Stimulated activated CD8-positive, alpha-beta memory T cell treated with anti-CD3 and anti-CD28 coated beads, Interleukin-12 subunit alpha, Interleukin-12 subunit beta, amount 100 ng/mL, for 1 hour (primary cell): ENCODE data around the gene SH2D5.

Experiments used
- DNase-seq: peaks from one replicate; pipeline ENCODE4 v3.0.0-alpha.2; 2020; ENCODE audit warnings: low read depth

SH2D5 gene

DNA sequence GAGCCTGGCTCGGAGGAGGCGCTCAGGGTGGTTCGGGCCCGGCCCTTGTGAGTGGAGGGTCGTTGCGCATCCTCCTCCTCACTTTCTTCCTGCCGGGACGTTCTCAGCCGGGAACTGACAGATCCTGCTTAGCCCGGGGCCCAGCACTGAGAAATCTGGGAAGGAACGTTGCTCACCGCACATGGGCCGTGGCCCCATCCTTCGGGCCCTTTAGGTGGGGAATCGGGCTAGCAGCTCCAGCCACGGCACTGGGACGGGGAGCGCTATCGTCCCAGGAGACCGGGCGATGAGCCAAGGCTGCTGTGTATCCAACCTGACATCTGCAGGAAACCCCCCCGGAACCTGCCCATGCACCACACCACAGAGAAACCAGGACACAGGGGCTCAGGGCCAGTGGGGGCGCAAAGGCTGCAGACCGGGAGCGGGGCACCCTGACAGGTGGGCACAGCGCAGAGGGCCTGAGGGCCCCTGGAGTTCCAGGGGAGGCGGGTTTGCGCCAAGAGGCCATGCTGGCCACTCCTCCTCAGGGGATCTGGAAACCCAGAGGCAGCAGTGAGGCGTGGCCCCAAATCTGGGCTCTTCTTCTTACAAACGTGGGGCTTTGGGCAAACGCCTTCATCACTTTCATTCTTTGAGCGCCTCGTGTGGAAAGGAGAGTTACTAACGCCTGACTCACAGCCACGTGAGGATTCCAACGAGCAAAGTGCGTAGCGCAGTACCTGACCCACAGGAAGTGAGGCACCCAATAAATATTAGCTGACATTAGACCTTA lies at the start of gene SH2D5:
Gene SH2D5 (minus strand): TSS at position 116 of the 772 bp plus-strand sequence. CDS start 4,659 bp downstream, outside the sequence.
- DNase-seq: peak; percentile 56

DNA sequence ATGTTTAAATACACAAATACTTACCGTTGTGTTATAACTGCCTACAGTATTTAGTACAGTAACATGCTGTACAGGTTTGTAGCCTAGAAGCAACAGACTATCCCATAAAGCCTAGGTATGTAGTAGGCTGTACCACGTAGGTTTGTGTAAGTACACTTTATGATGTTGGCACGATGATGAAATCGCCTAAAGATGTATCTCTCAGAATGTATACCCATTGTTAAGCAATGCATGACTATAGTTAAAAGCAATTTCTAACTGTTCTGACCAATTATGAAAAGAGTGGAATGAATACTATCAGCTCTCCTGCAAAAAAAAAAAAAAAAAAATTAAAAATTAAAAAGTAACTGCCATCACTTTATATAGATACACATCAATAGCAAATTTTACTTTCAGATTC lies 43.2 kb upstream of the SH2D5 start:
- no peak for DNase-seq

DNA sequence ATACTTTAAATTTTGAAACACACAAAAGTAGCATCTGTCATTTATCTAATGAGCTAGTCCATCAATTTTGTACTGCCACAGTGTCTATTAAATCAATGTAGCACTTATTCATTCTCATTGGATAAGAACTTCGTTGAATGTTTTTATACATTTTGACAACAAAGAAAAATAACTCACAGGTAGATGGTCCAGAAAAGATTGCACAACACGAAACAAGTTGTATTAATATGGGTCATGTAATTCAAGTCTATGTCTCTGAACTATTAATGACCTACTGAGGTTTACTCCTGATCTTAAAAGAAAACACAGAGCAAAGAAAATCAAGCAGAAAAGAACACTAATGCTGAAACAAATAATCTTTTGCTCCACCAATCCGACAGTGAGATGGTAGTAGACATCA lies 39.3 kb upstream of the SH2D5 start:
- DNase-seq: no peak

DNA sequence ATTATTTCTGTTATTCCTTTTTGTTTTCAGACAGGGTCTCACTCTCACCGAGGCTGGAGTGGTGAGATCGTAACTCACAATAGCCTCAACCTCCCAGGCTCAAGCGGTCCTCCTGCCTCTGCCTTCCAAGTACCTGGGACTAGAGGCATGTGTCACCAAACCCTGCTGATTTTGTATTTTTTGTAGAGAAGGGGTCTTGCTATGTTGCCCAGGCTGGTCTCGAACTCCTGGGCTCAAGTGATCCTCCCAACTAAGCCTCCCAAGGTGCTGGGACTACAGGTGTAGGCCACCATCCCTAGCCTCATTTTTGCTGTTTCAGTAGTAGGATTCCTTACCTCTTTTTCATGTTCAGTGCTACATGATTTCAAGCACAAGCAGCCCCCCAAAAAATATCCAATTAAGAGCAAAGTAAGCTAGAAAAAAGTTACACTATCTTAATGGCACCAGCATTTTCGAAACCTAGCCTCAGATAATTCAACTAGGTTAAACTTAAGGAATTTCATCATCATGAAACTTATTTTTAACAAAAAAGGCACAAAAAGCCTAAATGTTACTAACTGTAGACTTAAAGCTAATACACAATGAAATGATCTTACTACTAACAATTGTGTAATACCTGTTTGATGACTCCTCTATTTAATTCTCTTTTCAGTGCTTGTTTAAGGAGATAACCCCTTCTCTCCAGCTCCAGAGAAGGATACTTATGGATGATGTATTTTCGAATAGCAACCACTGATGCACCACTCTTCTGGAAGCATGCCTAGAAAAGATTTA lies 38.0 kb upstream of the SH2D5 start:
- no peak for DNase-seq

DNA sequence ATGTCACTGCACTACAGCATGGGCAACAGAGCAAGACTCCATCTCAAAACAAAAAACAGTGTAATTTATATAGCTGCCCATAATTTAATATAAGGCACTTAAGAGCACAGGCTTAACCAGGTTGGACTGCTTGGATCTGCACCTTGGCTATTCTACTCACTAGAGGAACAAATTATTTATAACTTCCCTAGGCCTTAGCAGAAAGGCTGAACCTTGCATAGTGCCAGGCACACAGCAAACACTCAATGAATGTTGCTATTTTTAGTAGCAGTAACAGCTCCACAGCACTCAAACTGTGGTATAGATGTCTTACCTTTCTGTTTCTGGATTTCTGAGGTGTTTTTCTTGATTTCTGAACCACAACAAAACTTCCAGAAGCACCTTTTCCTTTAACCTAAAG lies 34.8 kb upstream of the SH2D5 start:
- DNase-seq: no peak

DNA sequence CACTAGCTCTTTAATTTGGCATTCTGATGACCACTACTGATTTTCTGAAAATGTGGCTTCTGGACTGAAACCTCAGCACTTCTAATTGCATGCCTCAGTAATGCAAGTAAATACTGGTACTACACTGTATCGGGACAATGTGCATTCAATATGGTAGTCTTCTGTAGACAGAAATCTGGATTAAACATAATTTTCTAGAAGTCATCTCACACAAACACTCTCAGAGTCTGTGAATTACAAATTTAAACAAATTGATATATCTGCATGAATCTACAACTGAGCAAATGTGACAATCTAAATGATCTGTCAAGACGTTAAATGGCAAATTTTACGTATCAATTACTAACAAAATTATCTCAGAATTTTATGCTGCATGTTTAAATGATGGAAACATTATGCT lies 30.9 kb upstream of the SH2D5 start:
- DNase-seq: no peak

DNA sequence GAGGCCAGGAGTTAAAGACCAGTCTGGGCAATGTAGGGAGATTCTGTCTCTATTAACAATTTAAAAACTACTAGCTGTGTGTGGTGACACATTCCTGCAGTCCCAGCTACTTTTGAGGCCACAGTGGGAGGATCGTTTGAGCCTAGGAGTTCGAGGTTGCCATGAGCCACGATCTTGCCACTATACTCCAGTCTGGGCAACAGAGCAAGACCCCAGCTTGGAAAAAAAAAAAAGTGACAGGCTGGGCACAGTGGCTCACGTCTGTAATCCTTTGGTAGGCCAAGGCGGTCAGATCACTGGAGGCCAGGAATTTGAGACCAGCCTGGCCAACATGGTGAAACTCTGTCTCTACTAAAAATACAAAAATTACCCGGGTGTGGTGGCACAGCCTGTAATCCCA lies 27.8 kb upstream of the SH2D5 start:
- no peak for DNase-seq

DNA sequence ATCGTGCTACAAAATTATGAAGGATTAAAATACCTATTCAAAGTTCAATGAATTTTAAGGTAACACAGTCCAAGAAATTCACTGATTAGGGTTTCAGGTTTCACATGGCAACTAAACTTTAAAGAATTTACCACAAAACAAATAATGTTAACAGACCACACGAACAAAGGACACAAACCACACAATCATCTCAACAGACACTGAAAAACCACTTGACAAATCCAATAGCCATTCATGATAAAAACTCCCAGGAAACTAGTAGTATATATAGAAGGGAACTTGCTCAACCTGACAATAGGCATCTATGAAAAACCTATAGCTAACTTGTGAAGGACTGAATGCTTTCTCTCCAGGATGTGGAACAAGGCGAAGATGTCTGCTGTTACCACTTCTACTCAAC lies 21.1 kb upstream of the SH2D5 start:
- DNase-seq: no peak

DNA sequence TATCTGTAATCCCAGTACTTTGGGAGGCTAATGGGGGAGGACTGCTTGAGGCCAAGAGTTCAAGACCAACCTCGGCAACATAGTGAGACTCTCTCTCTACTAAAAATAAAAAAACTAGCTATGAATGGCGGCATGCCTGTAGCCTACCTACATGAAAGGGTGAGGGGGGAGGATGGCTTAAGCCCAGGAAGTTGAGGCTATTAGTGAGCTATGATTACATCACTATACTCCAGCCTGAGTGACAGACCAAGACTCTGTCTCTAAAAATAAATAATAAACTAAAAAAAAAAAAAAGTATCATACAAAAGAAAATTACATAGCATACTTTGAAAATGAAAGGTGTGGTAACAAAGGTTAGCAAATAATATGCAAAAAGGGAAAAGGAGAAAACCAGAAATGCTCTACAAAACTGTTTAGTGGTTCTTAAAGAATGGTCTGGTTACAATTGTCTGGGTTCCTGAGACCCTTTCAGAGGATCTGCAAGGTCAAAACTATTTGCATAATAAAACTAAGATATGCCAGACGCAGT lies 19.0 kb upstream of the SH2D5 start:
- DNase-seq: no peak

DNA sequence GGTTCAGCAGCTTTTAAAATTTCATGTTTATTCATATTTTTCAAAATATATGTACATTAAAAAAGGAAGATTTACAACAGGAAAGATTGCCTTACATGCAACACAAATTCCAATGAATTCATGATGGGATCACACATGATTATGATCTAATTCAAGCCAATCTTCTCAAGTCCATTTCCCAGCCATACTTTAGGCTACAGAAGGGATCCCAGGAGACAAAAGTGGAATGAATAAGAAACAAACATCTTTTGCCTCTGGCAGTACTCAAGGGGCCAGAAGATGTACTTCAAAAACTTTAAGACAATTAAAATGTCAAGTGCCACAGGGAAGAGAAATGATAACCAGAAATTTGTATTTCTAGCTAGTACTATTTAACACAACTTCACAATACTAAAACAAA lies 10.2 kb upstream of the SH2D5 start:
- no peak for DNase-seq

DNA sequence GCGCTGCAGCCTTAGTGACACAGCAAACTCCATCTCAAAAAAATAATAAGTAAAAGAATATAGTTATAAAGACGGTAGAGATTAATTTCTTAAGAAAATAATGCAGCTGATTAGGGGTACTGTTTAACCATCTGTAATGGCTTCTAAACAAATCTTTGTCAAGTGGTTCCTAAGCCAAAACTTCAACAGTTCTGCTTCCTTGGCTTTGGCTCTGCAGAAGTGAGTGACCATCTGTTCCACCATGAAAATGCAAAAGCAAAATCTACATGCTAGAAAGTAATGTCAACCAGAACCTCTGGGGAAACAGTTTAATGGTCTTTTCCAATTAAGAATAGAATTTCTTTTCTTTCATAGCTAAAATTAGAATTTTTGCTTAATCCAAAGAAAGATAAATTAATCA lies 8.3 kb upstream of the SH2D5 start:
- no peak for DNase-seq

DNA sequence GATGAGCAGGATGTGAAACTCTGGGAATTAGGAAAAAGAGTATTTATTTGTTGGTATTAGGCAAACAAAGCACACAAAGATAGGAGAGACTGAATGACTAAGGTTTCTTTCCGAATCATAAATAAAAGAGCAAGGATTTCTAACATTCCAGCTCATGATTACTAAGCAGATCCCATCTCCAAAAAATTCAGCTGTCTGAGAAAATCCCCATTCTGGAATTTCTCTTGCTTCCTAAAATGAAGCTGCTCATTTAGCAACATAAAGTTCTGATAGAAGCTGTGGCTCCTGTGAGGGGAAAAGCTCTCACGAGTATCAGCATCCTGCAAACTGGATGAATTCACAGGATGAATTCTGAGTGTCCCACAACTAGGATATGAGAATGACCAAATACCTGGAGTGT lies 6.7 kb upstream of the SH2D5 start:
- DNase-seq: no peak

DNA sequence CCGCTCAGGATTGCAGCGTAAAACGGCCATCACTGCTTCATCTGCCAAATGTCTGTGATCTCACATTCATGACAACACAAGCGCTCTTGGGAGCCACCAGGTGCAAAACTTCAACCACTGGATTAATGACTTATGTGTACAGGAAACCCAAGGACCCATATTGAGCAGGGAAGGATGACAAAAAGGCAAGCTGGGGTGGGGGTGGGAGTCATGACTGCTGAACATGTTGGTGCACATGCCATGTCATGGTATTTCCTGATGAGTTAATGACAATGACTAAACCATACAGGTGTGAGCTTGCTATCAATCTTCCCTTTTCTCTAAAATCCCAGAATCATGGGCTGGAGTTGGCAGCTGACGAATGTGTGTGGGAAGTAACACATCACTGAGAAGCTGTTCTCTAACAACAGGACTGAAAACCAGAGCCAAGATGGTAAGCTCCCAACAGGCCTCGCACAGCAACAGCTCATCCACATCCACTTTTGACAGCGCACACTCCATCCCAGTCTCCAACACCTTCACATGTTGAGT lies 3.1 kb upstream of the SH2D5 start:
- DNase-seq: no peak

DNA sequence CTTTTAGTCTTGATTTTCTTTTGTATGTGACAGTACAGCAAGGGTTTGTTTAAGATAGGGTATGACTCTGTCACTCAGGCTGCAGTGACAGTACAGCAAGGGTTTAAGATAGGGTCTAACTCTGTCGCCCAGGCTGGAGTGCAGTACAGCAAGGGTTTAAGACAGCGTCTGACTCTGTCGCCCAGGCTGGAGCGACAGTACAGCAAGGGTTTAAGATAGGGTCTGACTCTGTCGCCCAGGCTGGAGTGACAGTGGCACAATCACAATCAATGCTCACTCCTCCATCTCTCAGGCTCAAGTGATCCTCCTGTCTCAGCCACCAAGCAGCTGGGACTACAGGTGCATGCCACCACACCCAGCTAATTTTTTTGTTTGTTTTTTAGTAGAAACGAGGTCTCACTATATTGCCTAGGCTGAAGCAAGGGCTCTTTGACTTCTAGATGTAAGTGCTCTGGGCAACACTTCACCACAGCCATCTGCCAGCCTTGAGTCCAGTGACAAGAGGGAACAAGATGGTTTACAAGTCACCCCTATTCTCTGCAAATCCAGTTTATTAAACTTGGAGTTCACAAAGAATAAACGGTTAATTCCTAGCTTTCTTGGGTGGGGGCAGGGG lies 965 bp upstream of the SH2D5 start:
- DNase-seq: no peak

DNA sequence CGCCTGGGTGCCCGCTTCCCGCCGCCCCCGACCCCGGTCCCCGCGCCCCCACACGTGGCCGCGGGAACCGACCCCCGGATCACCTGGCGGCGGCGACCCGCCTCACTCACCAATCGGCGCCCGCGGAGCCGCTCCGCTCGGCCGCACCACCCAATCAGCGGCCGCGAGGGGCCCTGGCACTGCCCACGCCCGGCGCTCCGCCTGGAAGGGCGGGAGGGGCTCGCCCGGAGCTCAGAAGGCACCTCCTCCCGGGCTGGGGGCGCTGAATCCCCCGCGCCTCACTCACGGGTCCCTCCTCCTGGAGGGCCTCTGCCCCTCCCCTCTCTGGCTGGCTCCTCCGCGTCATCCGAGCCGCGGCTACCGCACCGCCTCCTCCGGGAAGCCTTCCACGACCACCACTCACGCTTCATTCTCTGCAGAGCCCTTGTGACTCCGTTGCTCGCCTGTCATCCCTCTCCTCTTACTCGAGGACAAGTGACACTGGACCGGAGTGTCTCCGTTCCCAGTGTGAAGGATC lies 374 bp downstream of the SH2D5 start:
- peak; percentile 27 for DNase-seq

DNA sequence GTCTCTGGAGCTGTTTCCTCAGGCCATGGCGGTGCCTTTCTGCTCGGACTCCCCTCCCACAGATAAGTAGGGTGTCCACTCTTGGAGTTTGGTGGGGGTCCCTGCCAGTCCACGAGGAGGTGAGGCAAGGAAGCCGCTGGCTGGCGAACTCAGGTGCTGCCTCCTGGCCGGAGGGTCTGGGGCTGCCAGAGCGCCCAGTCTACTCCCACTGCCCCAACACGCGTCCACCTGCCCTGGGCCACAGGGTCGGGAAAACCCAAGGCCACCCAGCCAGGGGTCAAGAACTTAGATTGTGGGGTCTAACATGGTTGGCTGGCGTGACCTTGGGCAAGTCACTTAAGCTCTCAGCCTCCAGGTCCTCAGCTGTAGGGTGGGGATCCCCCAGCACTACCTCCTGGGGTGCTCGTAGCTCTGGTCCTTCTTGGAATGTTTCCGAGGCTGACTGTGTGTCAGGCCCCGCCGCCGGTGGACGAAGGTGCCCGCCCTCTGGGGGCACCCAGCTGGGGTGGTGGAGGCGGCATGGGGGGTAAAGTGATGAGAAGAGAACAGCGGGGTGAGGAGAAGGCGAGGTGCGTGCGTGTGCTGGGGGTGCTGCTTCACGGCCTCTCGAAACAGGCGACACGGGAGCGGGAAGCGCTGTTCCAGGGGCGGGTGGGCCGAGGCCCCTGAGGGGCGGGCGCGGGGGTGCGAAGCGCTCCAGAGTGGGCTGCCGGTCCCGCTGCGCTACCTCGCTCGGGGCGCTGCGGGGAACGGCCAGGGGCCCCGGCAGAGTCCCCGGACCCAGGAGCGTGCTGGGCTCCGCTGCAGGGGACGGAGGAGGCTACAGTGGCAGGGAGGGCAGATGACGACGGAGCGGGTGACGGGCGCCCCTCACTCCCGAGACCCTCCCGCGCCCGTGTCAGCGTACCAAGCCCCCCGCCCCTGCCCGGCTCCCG lies 1.2 kb downstream of the SH2D5 start:
- DNase-seq: no peak

DNA sequence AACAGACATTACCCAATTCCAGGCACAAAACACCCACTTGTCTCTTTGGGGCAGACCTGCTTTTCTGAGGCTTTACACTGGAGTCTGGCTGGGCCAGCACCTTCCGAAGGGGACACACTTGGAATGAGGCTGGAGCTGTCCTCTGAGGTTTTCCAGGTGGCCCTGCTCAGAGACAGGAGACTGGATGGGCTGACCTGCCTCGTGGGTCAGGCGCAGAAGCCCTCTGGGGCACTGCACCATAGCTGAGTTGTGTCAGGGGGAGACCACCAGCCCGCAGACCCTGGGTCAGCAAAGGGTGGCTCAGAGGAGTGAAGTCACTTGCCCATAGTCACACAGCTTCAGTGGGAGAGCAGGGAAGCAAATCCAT lies 1.8 kb downstream of the SH2D5 start:
- no peak for DNase-seq

DNA sequence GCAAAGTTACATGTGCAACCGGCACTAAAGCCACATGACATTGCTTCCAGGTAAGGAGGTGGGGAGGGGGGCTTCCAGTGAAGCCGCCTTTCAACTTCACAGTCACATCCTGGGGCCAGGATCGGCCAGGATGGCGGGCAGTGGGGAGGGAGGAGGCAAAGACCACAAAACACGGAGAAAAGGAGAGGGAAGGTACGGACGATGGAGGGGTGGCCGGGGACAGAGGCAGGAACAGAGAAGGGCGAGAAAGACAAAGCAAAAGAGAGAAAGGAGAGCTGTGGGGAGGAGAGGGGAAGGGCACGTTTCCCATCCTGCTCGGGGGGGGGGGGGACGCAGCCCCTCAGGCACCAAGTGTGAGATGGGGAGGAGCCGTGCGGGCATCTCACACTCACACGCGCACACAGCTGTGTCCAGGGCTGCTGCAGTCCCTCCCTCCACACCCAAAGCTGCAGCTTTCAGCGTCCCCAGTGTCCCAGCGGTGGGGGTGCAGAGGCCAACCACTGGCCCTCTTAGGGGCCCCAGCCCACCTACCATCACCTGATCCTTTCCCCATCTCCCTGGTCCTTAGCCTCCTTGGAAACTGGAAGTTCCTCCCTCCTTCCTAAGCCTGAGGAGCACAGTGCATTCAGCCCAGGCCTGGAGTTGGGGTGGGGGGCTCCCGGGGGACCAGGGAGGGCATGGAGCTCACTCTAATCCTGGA lies 2.4 kb downstream of the SH2D5 start:
- DNase-seq: no peak

DNA sequence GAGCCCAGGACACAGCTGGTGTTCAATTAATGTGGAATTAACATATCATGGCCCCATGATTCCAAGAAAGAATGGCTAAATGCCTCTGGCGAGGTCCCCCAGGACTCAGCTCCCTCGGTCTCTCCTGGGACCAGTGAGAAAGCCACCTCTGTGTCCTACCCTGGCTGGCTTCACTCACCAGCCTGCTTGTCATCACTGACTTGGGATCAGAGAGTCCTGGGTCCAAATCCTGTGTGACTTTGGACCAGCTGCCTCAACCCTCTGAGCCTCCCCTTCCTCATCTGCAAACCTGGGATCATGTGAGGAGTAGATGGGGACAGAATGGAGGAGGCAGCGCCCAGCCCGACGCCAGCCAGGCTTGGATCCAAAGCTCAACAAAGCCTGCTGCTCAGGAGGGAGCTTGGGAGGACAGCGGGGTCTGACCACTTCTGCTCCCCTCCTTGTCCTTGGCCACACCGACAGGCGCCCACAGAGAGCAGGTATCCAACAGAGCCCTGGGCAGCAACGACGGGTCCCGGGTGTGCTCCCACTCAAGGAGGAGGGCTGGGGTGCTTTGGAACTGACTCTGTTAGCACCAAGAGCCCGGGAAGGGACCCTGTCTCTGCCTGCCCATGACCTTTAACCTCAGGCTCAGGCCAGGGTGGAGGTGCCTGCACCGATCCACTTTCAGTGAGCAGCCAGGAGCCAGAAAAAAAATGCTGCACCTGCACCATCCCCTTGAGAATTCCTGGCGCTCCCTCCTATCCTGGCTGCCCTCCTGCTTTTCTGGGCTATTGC lies 3.2 kb downstream of the SH2D5 start:
- DNase-seq: no peak
